Spleen (tissue), 7 donors: ENCODE results near the gene COL27A1.

ENCODE experiments used
- CTCF ChIP-seq, 11 experiments: fragments of 200-600 bp in 7 of 11; fragments of 450-650 bp in 4 of 11; sonication (generic) in 4 of 11; IDR thresholded peaks in 8 of 11; conservative IDR thresholded peaks in 3 of 11; 1 replicate in 7 of 11; 2 replicates in 4 of 11; pipeline versions ENCODE4 v1.4.0 to v1.8.0; 2016 to 2021; ENCODE audit warnings: antibody characterized with exemption in 11 of 11, inconsistent platforms in 4 of 11, mild to moderate bottlenecking in 1 of 11
- POLR2AphosphoS5 ChIP-seq, 3 donors: sonication (generic); formaldehyde crosslinking; IDR thresholded peaks; one replicate each; pipeline ENCODE4 v1.5.1; 2017; ENCODE audit warnings: antibody characterized with exemption in 3 of 3
- donor health status: DM: no; HTN: no; CAD: no; lungs with moderate emphysema.
- donor health status: DM: no; HTN: no; CAD: no.
- donor health status: DM: no; HTN: no; CAD: no.

GRCh38 chr9:114286146-114286679, 130.9 kb downstream of the COL27A1 start:
- TF ChIP-seq CTCF (IDR thresholded peaks at IDR 0.05 in 8 of 11, conservative IDR thresholded peaks at IDR 0.05 in 3 of 11): no peak
- TF ChIP-seq POLR2AphosphoS5 (IDR thresholded peaks at IDR 0.05): no peak
